ENCODE results near the gene MEOX1. TPM values are rescaled to one million over a fixed set of nuclear protein-coding genes. Genes with fewer than 3 reads are reported as not detected.

Gene MEOX1
- total RNA-seq, 4 donors from 2014 or later = 6.9 to 24.3 (median 14.0) TPM

GRCh38 chr17:43697937-43698336 is 36.2 kb upstream of the MEOX1 start:
- intact Hi-C loops (cut with DNase I; ENCODE audit: low total_unique reads) = loop anchor here (10.0 kb wide), 1 partner anchor 147 kb away; the partner anchor contains the start of gene CD300LG
- H3K27ac ChIP-seq = no peak overlapping the region

GRCh38 chr17:43696891-43697290 is 35.2 kb upstream of the MEOX1 start:
- no peaks in the 10 kb centered on the region for H3K9me3 ChIP-seq
- H3K4me3 ChIP-seq = no peak overlapping the region
- H3K36me3 ChIP-seq = no peaks in the 10 kb centered on the region
- no peaks in the 10 kb centered on the region for H3K4me1 ChIP-seq
- TF ChIP-seq CTCF (IDR thresholded peaks at IDR 0.05) = no peak
- DNase-seq = no peak
- H3K27me3 ChIP-seq = no peaks in the 10 kb centered on the region
- intact Hi-C loops (cut with DNase I; ENCODE audit: low total_unique reads) = loop anchor here (10.0 kb wide), 1 partner anchor 148 kb away; the partner anchor contains the start of gene CD300LG
- no peak overlapping the region for H3K27ac ChIP-seq

More at GRCh38 chr17:43697937-43698336, 36.2 kb upstream of the MEOX1 start:
- Histone ChIP-seq H3K4me1 (no peaks in the 10 kb centered on the region), H3K4me3 (no peak overlapping the region), H3K9me3 (no peaks in the 10 kb centered on the region), H3K36me3 (no peaks in the 10 kb centered on the region), H3K27me3 (no peaks in the 10 kb centered on the region)
- no peak for DNase-seq
- TF ChIP-seq CTCF (IDR thresholded peaks at IDR 0.05) = no peak
- no peak for TF ChIP-seq POLR2A (IDR thresholded peaks at IDR 0.05)

GRCh38 chr17:43695970-43696865 is 34.5 kb upstream of the MEOX1 start:
- H3K4me1 ChIP-seq = no peaks in the 10 kb centered on the region
- H3K9me3 ChIP-seq = no peaks in the 10 kb centered on the region
- no peak for DNase-seq
- TF ChIP-seq CTCF (IDR thresholded peaks at IDR 0.05) = no peak
- TF ChIP-seq POLR2A (IDR thresholded peaks at IDR 0.05) = no peak
- no peaks in the 10 kb centered on the region for H3K27me3 ChIP-seq
- intact Hi-C loops (cut with DNase I; ENCODE audit: low total_unique reads) = loop anchor here (2.0 to 10.0 kb wide), 2 partner anchors 65 to 149 kb away; partner anchors contain the start of gene CD300LG
- H3K27ac ChIP-seq = no peak overlapping the region
- H3K36me3 ChIP-seq = no peaks in the 10 kb centered on the region
- H3K4me3 ChIP-seq = no peak overlapping the region

DNA sequence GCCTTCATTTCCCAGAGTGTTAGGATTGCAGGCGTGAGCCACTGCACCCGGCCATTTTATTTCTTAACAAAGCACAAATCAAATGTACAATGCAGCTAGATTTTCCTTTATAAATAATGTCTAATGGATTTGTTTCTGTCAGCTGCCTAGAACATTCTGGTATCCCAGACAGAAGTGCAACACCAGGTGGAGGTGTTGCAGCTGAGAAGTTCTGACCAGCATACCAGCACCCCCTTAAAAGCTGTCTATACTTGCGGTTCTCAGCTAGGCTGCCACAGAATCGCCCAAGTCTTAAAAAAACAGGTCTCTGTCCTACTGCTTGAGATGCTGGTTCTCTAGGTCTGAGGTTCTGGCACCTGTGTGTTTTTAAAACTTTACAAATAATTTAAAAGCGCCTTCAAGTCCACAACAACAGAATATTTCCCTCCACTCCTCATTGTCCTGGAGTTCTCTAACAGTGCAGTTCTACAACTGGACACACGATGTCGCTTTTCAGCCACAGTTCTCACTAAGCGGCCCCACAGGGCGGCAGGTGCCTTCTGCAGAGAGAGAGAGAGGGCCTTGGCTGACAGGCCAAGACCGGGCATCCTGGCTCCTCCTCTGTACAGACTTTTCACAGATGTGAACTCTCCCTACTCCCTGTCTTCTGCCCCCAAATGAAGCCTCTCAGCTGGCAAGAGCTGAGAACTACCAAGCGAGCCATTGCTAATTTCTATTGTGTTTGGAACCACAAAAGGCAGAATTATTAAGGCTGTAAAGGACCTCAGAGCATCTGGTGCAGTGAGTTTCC is 32.6 kb upstream of the MEOX1 start:
- no peak overlapping the region for H3K27ac ChIP-seq
- TF ChIP-seq CTCF (IDR thresholded peaks at IDR 0.05) (peak; percentile 87 to 97 (median 92)), POLR2A (IDR thresholded peaks at IDR 0.05) (no peak)
- H3K4me1 ChIP-seq = no peaks in the 10 kb centered on the region
- DNase-seq = peak; percentile 66 to 80
- H3K4me3 ChIP-seq = no peak overlapping the region
- intact Hi-C loops (cut with DNase I; ENCODE audit: low total_unique reads) = loop anchor here (2.0 to 10.0 kb wide), 2 partner anchors 67 to 151 kb away; partner anchors contain the start of gene CD300LG
- H3K27me3 ChIP-seq = no peaks in the 10 kb centered on the region
- no peaks in the 10 kb centered on the region for H3K36me3 ChIP-seq
- no peaks in the 10 kb centered on the region for H3K9me3 ChIP-seq
